Panc1 (cell line): ENCODE results near the gene DLG4.

Experiments used
- POLR2AphosphoS5 ChIP-seq: IDR thresholded peaks from 2 replicates; pipeline ENCODE4 v1.6.1; 2012; ENCODE audit warnings: mild to moderate bottlenecking, low read depth, low read length, moderate library complexity
- TF ChIP-seq, protein P1 (sequence below): fragments of 450-650 bp; IDR thresholded peaks from 2 replicates; pipeline ENCODE4 v1.5.1; 2017; ENCODE audit warnings: mild to moderate bottlenecking
- TF ChIP-seq, protein P2 (sequence below), 2 experiments: IDR thresholded peaks; 2 replicates each; pipeline ENCODE4 v1.6.1; 2011 to 2012; ENCODE audit warnings: low read depth in 2 of 2, control low read depth in 1 of 2, low read length in 1 of 2, mild to moderate bottlenecking in 1 of 2, moderate library complexity in 1 of 2; ENCODE audit not compliant: insufficient read depth in 1 of 2

- TF ChIP-seq, protein P1, sequence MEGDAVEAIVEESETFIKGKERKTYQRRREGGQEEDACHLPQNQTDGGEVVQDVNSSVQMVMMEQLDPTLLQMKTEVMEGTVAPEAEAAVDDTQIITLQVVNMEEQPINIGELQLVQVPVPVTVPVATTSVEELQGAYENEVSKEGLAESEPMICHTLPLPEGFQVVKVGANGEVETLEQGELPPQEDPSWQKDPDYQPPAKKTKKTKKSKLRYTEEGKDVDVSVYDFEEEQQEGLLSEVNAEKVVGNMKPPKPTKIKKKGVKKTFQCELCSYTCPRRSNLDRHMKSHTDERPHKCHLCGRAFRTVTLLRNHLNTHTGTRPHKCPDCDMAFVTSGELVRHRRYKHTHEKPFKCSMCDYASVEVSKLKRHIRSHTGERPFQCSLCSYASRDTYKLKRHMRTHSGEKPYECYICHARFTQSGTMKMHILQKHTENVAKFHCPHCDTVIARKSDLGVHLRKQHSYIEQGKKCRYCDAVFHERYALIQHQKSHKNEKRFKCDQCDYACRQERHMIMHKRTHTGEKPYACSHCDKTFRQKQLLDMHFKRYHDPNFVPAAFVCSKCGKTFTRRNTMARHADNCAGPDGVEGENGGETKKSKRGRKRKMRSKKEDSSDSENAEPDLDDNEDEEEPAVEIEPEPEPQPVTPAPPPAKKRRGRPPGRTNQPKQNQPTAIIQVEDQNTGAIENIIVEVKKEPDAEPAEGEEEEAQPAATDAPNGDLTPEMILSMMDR, result no peak
- TF ChIP-seq, protein P2, sequence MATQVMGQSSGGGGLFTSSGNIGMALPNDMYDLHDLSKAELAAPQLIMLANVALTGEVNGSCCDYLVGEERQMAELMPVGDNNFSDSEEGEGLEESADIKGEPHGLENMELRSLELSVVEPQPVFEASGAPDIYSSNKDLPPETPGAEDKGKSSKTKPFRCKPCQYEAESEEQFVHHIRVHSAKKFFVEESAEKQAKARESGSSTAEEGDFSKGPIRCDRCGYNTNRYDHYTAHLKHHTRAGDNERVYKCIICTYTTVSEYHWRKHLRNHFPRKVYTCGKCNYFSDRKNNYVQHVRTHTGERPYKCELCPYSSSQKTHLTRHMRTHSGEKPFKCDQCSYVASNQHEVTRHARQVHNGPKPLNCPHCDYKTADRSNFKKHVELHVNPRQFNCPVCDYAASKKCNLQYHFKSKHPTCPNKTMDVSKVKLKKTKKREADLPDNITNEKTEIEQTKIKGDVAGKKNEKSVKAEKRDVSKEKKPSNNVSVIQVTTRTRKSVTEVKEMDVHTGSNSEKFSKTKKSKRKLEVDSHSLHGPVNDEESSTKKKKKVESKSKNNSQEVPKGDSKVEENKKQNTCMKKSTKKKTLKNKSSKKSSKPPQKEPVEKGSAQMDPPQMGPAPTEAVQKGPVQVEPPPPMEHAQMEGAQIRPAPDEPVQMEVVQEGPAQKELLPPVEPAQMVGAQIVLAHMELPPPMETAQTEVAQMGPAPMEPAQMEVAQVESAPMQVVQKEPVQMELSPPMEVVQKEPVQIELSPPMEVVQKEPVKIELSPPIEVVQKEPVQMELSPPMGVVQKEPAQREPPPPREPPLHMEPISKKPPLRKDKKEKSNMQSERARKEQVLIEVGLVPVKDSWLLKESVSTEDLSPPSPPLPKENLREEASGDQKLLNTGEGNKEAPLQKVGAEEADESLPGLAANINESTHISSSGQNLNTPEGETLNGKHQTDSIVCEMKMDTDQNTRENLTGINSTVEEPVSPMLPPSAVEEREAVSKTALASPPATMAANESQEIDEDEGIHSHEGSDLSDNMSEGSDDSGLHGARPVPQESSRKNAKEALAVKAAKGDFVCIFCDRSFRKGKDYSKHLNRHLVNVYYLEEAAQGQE (IDR thresholded peaks at IDR 0.05; ENCODE audit: insufficient read depth in 1 of 2, low read depth in 2 of 2, low read length in 1 of 2), result no peak
- TF ChIP-seq POLR2AphosphoS5, result peak; percentile 56
Observed at GRCh38 chr17:7239091-7240027, 19.7 kb upstream of the DLG4 start, which contains the start of gene PHF23.
